Measurements from ENCODE around the gene KCNG2.

DNA sequence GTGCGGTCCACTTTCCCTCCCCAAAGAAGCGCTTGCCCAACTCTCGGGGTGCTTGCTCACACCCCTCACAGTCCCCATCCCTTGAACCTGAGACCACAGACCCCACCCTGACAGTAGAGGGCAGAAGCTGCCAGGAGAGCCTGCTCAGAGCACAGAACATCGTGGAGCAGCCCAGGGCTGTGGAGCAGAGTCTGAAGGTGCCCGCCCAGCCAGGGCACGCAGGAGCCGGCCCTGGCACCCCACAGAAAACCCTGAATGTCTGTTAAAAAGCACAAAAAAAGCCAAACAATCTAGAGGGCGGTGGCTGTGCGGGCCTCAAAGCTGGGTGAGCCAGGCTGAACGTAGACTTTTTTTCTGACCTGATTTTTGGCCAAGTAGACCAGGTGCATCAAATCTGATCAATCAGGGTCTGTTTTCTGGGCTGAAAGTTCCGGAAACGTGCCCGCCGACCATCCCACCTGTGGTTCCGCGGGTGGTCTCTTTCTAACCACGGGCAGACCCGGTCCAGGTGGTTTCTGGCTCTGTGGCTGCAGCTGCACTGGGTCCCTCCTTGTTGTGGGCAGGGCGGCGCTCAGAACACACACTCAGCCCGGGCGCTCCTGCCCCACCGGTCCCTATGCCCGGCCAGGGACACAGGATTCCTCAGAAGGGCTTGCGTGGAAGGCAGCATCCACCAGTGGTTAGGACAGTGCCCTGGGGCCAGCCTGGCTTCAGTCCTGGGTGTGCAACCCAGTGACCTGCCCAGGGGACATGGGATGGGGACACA lies 87.4 kb downstream of the KCNG2 start:
- TF ChIP-seq, protein P1, sequence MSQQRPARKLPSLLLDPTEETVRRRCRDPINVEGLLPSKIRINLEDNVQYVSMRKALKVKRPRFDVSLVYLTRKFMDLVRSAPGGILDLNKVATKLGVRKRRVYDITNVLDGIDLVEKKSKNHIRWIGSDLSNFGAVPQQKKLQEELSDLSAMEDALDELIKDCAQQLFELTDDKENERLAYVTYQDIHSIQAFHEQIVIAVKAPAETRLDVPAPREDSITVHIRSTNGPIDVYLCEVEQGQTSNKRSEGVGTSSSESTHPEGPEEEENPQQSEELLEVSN (IDR thresholded peaks at IDR 0.05) = no peak
- no peak for TF ChIP-seq TAF7 (optimal IDR thresholded peaks at IDR 0.05; ENCODE audit: borderline replicate concordance, low read depth, low read length)
- TF ChIP-seq TEAD4 (IDR thresholded peaks at IDR 0.05; ENCODE audit: low read depth, low read length) = no peak
- TF ChIP-seq, protein P2, sequence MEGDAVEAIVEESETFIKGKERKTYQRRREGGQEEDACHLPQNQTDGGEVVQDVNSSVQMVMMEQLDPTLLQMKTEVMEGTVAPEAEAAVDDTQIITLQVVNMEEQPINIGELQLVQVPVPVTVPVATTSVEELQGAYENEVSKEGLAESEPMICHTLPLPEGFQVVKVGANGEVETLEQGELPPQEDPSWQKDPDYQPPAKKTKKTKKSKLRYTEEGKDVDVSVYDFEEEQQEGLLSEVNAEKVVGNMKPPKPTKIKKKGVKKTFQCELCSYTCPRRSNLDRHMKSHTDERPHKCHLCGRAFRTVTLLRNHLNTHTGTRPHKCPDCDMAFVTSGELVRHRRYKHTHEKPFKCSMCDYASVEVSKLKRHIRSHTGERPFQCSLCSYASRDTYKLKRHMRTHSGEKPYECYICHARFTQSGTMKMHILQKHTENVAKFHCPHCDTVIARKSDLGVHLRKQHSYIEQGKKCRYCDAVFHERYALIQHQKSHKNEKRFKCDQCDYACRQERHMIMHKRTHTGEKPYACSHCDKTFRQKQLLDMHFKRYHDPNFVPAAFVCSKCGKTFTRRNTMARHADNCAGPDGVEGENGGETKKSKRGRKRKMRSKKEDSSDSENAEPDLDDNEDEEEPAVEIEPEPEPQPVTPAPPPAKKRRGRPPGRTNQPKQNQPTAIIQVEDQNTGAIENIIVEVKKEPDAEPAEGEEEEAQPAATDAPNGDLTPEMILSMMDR (IDR thresholded peaks at IDR 0.05; ENCODE audit: control extremely low read depth in 1 of 3, insufficient read depth in 1 of 3, low read depth in 1 of 3, low read length in 3 of 3) = peak in 1 of 3 experiments; percentile 33; a peak in 1 of 4 replicates
- no peak for TF ChIP-seq POLR2A (IDR thresholded peaks at IDR 0.05; ENCODE audit: control extremely low read depth in 1 of 2, low read depth in 2 of 2, low read length in 2 of 2)
- TF ChIP-seq HDAC2 (IDR thresholded peaks at IDR 0.05; ENCODE audit: borderline replicate concordance in 1 of 2, low read depth in 2 of 2, low read length in 2 of 2) = no peak
- TF ChIP-seq RBBP5 (IDR thresholded peaks at IDR 0.05; ENCODE audit: borderline replicate concordance, low read depth, low read length) = no peak
- no peak for TF ChIP-seq SIN3A (conservative IDR thresholded peaks at IDR 0.05 in 1 of 2, IDR thresholded peaks at IDR 0.05 in 1 of 2; ENCODE audit: low read depth in 1 of 2, low read length in 2 of 2)
- no peak for TF ChIP-seq SP1 (IDR thresholded peaks at IDR 0.05; ENCODE audit: low read depth, low read length)
- TF ChIP-seq EP300 (IDR thresholded peaks at IDR 0.05; ENCODE audit: borderline replicate concordance in 1 of 2, low read depth in 2 of 2, low read length in 2 of 2) = no peak
- peak; percentile 31 to 46; a peak in 3 of 4 replicates for TF ChIP-seq RAD21 (IDR thresholded peaks at IDR 0.05 in 1 of 2, conservative IDR thresholded peaks at IDR 0.05 in 1 of 2; ENCODE audit: low read depth in 2 of 2, low read length in 2 of 2)

Measured in H1 (cell line).